Right renal cortex interstitium (tissue), 3 donors: Measurements from ENCODE around the gene DENND2C. TPM values are rescaled to one million over a fixed set of nuclear protein-coding genes. Genes with fewer than 3 reads are reported as not detected.
"Not testable (repeated sequence)": the region's sequence is repeated elsewhere in the genome, so short reads cannot be mapped to it uniquely, and the experiment has no call there.

Experiments used
- DNase-seq, 3 donors: peaks; one replicate each; pipeline ENCODE4 v3.0.0-alpha.2; 2013; ENCODE audit warnings: low read depth in 3 of 3, low spot score in 2 of 3
- polyA plus RNA-seq, 3 donors: library from polyadenylated mRNA; unstranded; fragments of 120-200 nt; gene quantifications; one replicate each; pipeline ENCODE4 v1.2.1, GENCODE V29; 2013; ENCODE audit not compliant: insufficient read length in 3 of 3

DENND2C gene
- polyA plus RNA-seq, 3 donors, result 3.1 to 4.5 (median 4.1) TPM

DNA sequence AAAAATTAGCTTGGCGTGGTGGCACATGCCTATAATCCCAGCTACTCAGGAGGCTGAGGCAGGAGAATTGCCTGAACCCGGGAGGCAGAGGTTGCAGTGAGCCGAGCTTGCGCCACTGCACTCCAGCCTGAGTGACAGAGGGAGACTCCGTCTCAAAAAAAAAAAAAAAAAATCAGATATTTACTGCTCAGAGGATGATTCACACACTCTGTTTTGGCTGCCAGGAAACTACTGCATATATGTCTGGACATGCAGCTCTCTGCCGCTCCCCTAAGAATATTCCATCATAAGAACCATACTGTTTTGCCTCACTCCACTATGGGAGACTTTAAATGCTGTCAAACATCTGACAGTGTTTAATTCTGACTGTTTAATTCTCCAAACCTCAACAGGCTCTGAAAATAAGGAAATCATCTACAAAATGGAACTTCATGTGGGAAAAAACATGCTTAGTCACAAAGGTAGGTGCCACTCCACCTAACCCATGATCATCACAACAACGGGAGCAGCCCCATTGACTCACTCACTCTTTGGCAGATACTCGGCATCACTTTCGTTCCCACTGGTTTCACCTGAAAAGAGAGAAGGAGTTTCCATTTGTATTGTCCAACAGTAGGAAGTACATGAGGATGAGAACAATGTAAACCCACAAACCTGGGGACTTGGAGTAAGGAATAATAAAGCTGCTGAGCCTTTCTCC, 59.2 kb downstream of the DENND2C start:
- no peak for DNase-seq

- no peak for DNase-seq
Observed at GRCh38 chr1:114609826-114610225, 60.0 kb downstream of the DENND2C start.

DNA sequence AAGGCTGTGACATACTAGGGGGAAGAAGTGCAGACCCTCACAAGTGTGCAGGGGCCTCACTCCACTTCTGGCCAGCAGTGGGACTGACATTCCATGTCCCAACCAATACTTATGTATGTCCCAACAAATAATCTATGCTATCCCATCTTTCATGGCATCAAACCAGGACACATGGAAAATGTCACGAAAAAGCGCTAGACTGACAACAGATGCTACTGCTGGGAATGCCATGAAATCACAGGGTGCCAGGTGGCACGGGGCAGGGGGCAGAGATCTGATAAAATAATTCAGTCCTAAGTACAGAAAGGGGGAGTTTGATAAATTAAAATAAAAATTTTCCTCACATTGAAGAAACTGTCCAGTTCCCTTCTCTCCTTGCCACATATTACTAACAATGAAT, 60.8 kb downstream of the DENND2C start:
- no peak for DNase-seq

DNA sequence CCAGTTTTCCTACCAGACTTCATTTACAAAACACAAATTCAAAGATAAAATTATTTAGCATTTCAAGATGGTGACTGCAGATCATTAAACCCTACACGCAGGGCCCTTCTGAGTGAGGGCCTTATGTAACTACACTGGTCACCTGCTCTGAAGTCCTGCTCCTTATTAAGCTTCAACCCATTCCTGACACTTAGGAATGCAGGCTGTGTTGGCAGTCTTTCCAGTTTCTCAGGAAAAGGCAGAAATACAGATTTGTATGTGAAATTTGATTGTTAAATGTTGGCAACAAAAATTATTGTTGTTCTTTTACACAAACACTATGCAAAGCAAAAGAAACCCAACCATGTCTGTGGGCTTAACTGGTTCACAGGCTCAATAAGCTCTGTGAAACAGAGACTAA, 62.6 kb downstream of the DENND2C start:
- DNase-seq, result no peak

GRCh38 chr1:114597949-114598348, 71.9 kb downstream of the DENND2C start:
- no peak for DNase-seq

DNA sequence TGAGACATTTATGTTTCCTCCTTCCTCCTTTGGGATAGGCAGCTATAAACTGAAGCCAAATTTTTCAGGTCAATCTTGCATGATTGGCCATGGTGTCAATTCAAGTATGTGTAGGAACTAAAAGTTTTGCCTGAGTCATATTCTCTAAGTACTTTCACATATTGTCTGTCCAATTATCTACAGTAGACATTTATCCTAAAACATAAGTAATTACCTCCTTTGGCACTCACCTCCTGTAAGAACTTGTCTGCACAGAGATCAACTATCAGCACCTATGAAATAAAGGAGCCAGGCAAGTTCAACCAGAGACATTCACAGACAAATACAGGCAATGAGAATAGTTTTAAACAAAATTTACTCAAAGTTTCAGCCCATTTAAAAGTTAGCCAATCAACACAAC, 74.2 kb downstream of the DENND2C start:
- no peak for DNase-seq

DNA sequence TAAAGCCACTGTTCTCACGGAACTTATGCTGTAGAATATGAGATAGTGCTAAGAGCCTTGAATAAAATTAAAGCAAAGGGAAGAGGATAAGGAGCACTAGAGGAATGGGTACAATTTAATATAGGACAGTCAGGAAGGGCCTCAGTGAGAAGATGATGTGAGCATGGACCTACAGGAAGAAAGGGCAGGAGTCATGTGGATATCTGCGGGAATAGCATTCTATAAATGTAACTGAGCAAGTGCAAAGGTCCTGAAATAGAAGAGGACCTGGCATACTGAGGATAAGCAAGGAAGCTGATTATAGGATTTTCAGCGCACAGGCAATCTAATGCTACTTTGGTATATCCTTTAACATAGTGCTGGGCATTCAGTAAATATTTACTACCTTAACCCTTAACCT, 75.8 kb downstream of the DENND2C start:
- DNase-seq, result no peak

- DNase-seq, result no peak
Observed at GRCh38 chr1:114589122-114589521, 80.7 kb downstream of the DENND2C start.

DNA sequence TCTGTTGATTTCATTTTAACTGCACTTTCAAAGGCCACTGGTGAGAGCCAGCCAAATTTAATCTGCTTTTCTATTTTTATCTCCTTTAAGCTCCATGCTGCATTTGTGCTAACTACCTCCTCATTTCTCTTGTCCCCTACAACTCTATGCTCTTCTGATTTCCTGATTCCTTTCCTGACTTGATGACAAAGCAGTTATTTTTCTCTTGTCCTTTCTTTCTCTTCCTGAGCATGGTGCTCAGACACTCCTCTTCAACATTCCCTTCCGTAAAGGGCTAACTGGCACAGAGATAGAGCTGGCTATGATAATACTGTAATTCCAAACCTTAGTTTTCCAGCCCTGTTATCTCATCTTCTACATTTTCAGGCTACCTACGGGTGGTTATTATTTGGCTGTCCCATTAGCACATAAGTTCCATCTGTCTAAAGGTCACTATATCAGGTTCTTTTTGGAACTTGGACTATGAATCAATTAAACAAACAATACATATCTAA, 81.6 kb downstream of the DENND2C start:
- DNase-seq, result no peak

- DNase-seq, result no peak
Observed at GRCh38 chr1:114587203-114587991, 82.5 kb downstream of the DENND2C start.

DNA sequence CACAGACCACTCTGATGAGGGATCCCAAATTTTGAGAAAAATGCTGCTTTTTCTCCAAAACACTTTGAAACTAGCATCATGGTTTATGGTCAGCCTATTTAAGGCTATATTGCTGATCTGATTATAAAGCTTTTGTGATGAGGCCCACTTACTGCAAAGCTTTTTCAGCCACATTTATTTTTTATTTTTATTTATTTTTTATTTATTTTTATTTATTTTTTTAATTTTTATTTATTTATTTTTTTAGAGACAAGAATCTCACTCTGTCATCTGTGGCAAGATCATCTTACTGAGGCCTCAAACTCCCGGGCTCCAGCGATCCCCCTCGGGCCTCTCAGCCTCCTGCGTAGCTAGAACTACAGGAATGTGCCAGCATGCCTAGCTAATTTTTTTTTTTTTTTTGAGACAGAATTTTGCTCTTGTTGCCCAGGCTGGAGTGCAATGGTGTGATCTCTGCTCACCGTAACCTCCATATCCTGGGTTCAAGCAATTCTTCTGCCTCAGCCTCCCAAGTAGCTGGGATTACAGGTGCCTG, 83.3 kb downstream of the DENND2C start:
- DNase-seq, result no peak

GRCh38 chr1:114585231-114585630, 84.6 kb downstream of the DENND2C start:
- DNase-seq, result no peak

GRCh38 chr1:114581335-114582287, 88.2 kb downstream of the DENND2C start, which contains the start of gene BCAS2:
Gene BCAS2 (minus strand): TSS chr1:114581615. CDS start chr1:114581591, 24 bp downstream.
- DNase-seq, result peak; percentile 95 to 98 (median 97)

DNA sequence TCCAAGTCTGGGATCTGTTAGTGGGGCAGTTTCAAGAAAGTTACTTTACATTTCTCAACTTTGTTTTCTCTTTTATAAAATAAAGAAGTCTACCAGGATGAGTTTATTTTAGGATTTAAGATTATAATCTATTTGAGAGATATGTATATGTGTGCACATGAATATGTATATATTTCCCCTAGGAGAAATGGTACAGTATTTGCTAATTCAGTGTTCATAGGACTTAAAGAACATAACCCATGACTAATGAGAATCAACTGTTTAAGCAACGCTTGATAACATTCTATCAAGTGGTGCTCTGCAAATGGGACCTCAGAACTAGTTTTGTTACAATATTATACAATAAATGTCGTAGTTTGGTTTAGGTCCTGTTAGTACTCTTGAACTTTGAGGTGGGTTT, 95.5 kb downstream of the DENND2C start:
- no peak for DNase-seq

- DNase-seq, result no peak
Observed at GRCh38 chr1:114564141-114564540, 105.7 kb downstream of the DENND2C start.

DNA sequence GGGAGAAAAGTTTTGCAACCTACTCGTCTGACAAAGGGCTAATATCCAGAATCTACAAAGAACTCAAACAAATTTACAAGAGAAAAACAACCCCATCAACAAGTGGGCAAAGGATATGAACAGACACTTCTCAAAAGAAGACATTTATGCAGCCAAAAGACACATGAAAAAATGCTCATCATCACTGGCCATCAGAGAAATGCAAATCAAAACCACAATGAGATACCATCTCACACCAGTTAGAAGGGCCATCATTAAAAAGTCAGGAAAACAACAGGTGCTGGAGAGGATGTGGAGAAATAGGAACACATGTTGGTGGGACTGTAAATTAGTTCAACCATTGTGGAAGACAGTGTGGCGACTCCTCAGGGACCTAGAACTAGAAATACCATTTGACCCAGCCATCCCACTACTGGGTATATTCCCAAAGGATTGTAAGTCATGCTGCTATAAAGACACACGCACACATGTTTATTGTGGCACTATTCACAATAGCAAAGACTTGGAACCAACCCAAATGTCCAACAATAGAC, 106.8 kb downstream of the DENND2C start:
- not testable (repeated sequence) for DNase-seq

- DNase-seq, result no peak
Observed at GRCh38 chr1:114561333-114561732, 108.5 kb downstream of the DENND2C start.

DNA sequence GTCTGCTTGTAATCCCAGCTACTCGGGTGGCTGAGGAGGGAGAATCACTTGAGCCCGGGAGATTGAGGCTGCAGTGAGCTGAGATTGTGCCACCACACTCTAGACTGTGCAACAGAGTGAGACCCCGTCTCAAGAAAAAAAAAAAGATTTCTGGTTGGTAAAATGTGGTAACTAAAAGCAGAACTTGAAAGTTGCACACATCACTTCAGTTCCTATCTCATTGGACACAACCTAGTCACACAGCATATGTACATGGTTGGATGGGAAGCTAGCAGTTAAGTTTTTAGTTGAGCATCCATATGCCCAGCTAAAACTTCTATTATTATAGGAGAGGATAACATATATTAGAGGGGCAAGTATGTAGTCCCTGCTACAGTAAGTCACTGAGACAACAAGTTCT, 110.5 kb downstream of the DENND2C start:
- DNase-seq, result no peak

DNA sequence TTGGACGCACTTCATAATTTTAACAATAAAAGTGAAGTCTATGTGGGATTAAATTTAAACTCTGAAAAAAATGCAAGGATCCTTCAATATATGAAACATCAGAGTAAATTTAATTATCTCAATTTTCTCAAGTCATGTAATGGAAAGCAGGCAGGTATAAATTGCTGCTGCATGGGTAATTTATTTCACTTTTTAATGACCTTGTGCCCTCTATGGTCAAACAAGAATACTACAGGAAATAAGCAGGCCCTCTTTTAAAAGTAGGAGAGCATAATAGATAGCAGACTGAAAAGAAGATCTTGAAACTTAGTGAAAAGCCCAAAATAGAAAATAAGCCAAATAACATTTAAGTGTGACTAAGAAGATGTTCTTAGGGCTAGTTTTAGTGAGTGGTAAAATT, 111.3 kb downstream of the DENND2C start:
- DNase-seq, result no peak

- DNase-seq, result no peak
Observed at GRCh38 chr1:114554577-114554976, 115.3 kb downstream of the DENND2C start.
